ENCODE measurements around the gene CHD6. TPM values are rescaled to one million over a fixed set of nuclear protein-coding genes. Genes with fewer than 3 reads are reported as not detected.

Gene CHD6
- total RNA-seq, 2 experiments from 2014 or later = 114 to 126 TPM

GRCh38 chr20:41479113-41479512 is 139.1 kb downstream of the CHD6 start:
- ATAC-seq (ENCODE audit: poor library complexity) (no peak), DNase-seq (no peak)
- CTCF ChIA-PET = no interaction called here
- POLR2A ChIA-PET = interaction anchor here (1.6 to 2.1 kb wide), 2 partner anchors 23 to 47 kb away, joined by 3 to 5 read pairs; no protein-coding TSS in a partner anchor
- Histone ChIP-seq H3K36me3 (ENCODE audit: insufficient read depth, low read length) (peaks cover 37% of the 10 kb centered on the region), H3K27me3 (ENCODE audit: control insufficient read depth in 1 of 2, insufficient read depth in 2 of 2, low read length in 2 of 2) (no peaks in the 10 kb centered on the region), H3K27ac (ENCODE audit: low read depth in 1 of 2, low read length in 2 of 2) (peak overlapping the region in 1 of 2 donors; percentile 5), H3K4me3 (ENCODE audit: low read length) (no peak overlapping the region), H3K4me1 (ENCODE audit: insufficient read depth, low read length) (no peaks in the 10 kb centered on the region), H3K9me3 (ENCODE audit: control insufficient read depth in 1 of 2, insufficient read depth in 1 of 2, low read length in 2 of 2) (no peaks in the 10 kb centered on the region)
- Mint-ChIP-seq H3K4me1 (ENCODE audit: low read depth) (peaks cover 63% of the 10 kb centered on the region), H3K9me3 (no peaks in the 10 kb centered on the region), H3K4me3 (peak overlapping the region; percentile 8), H3K27me3 (no peaks in the 10 kb centered on the region), H3K36me3 (ENCODE audit: low read depth) (peaks cover 80% of the 10 kb centered on the region), H3K27ac (peak overlapping the region; percentile 68)
- intact Hi-C loops (cut with DNase I, micrococcal nuclease) = no loop called here
- TF ChIP-seq, protein P1, sequence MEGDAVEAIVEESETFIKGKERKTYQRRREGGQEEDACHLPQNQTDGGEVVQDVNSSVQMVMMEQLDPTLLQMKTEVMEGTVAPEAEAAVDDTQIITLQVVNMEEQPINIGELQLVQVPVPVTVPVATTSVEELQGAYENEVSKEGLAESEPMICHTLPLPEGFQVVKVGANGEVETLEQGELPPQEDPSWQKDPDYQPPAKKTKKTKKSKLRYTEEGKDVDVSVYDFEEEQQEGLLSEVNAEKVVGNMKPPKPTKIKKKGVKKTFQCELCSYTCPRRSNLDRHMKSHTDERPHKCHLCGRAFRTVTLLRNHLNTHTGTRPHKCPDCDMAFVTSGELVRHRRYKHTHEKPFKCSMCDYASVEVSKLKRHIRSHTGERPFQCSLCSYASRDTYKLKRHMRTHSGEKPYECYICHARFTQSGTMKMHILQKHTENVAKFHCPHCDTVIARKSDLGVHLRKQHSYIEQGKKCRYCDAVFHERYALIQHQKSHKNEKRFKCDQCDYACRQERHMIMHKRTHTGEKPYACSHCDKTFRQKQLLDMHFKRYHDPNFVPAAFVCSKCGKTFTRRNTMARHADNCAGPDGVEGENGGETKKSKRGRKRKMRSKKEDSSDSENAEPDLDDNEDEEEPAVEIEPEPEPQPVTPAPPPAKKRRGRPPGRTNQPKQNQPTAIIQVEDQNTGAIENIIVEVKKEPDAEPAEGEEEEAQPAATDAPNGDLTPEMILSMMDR (IDR thresholded peaks at IDR 0.05) = no peak

DNA sequence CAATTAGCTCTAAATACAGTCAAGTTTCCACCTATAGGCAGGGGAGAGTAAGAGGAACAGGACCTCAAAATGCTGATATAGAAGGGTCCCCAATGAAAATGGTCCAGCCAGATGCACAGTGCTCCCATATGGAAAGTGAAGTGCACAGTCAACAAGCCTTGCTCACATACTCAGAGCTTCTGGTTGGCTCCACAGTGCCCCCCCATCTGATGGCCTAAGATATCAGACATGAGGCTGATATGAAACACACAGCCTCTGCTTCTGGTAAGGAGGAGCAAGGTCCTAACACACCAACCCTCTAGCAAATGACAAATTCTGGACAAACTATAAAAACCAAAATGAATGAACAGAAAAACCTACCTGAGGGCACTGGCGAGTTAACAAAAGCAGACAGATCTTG is 140.2 kb downstream of the CHD6 start:
- Histone ChIP-seq H3K36me3 (ENCODE audit: insufficient read depth, low read length) (peaks cover 34% of the 10 kb centered on the region), H3K9me3 (ENCODE audit: control insufficient read depth in 1 of 2, insufficient read depth in 1 of 2, low read length in 2 of 2) (no peaks in the 10 kb centered on the region), H3K4me3 (ENCODE audit: low read length) (no peak overlapping the region), H3K27ac (ENCODE audit: low read depth in 1 of 2, low read length in 2 of 2) (no peak overlapping the region), H3K4me1 (ENCODE audit: insufficient read depth, low read length) (no peaks in the 10 kb centered on the region), H3K27me3 (ENCODE audit: control insufficient read depth in 1 of 2, insufficient read depth in 2 of 2, low read length in 2 of 2) (no peaks in the 10 kb centered on the region)
- Mint-ChIP-seq H3K4me1 (ENCODE audit: low read depth) (peaks cover 63% of the 10 kb centered on the region), H3K9me3 (no peaks in the 10 kb centered on the region), H3K36me3 (ENCODE audit: low read depth) (peaks cover 78% of the 10 kb centered on the region), H3K4me3 (peak overlapping the region; percentile 6), H3K27me3 (no peaks in the 10 kb centered on the region), H3K27ac (peak overlapping the region; percentile 54)
- CTCF ChIA-PET = no interaction called here
- TF ChIP-seq, protein P1 (IDR thresholded peaks at IDR 0.05) = no peak
- DNase-seq (no peak), ATAC-seq (ENCODE audit: poor library complexity) (no peak)
- POLR2A ChIA-PET = no interaction called here
- intact Hi-C loops (cut with DNase I, micrococcal nuclease) = no loop called here

DNA sequence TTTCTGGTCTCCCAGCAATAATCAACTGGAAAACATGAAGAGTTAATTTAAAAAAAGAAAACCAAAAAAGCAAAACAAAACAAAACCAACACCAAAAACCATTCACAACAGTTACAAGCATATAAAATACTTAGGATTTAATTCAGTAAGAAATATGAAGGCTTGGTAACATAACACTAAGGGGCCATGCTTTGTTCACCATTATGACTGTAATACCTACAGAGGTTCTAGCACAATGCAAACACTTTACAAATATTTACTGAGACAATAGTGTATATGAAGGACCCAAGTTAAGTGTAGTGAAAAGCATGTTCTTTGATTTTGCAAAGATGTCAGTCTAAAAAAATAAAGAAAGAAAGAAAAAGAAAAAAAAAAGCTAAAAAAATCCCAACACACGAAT is 141.7 kb downstream of the CHD6 start:
- POLR2A ChIA-PET = no interaction called here
- no peak overlapping the region for H3K4me3 Mint-ChIP-seq
- H3K4me3 ChIP-seq (ENCODE audit: low read length) = no peak overlapping the region
- peaks cover 77% of the 10 kb centered on the region for H3K36me3 Mint-ChIP-seq (ENCODE audit: low read depth)
- H3K27me3 ChIP-seq (ENCODE audit: control insufficient read depth in 1 of 2, insufficient read depth in 2 of 2, low read length in 2 of 2) = no peaks in the 10 kb centered on the region
- H3K27ac ChIP-seq (ENCODE audit: low read depth in 1 of 2, low read length in 2 of 2) = no peak overlapping the region
- no peaks in the 10 kb centered on the region for H3K9me3 Mint-ChIP-seq
- DNase-seq (no peak), ATAC-seq (ENCODE audit: poor library complexity) (no peak)
- TF ChIP-seq, protein P1 (IDR thresholded peaks at IDR 0.05) = no peak
- H3K4me1 ChIP-seq (ENCODE audit: insufficient read depth, low read length) = no peaks in the 10 kb centered on the region
- H3K9me3 ChIP-seq (ENCODE audit: control insufficient read depth in 1 of 2, insufficient read depth in 1 of 2, low read length in 2 of 2) = no peaks in the 10 kb centered on the region
- H3K27me3 Mint-ChIP-seq = no peaks in the 10 kb centered on the region
- CTCF ChIA-PET = no interaction called here
- H3K4me1 Mint-ChIP-seq (ENCODE audit: low read depth) = peaks cover 57% of the 10 kb centered on the region
- peaks cover 46% of the 10 kb centered on the region for H3K36me3 ChIP-seq (ENCODE audit: insufficient read depth, low read length)
- intact Hi-C loops (cut with DNase I, micrococcal nuclease) = no loop called here
- H3K27ac Mint-ChIP-seq = no peak overlapping the region
